GM21786 (cell line): ENCODE results near the gene OPCML.
A peak's percentile ranks its signal among the peaks of the same experiment; 100 is the strongest.
"Not testable (repeated sequence)": the region's sequence is repeated elsewhere in the genome, so short reads cannot be mapped to it uniquely, and the experiment has no call there.

Source experiments
- ATAC-seq: cut with Tn5 transposase; IDR thresholded peaks from one replicate; pipeline ENCODE4 v1.9.1; 2021; ENCODE audit not compliant: unreplicated experiment

Gene OPCML

GRCh38 chr11:132430429-132431062 lies 1101.8 kb downstream of the OPCML start:
- ATAC-seq = no peak

- ATAC-seq = no peak
Observed at GRCh38 chr11:132429685-132430084, 1102.6 kb downstream of the OPCML start.

GRCh38 chr11:132427611-132428010 lies 1104.7 kb downstream of the OPCML start:
- no peak for ATAC-seq

GRCh38 chr11:132424433-132424832 lies 1107.9 kb downstream of the OPCML start:
- no peak for ATAC-seq

GRCh38 chr11:132423266-132423665 lies 1109.0 kb downstream of the OPCML start:
- ATAC-seq = no peak

GRCh38 chr11:132422722-132423121 lies 1109.6 kb downstream of the OPCML start:
- no peak for ATAC-seq

- no peak for ATAC-seq
Observed at GRCh38 chr11:132421555-132421954, 1110.7 kb downstream of the OPCML start.

- ATAC-seq = no peak
Observed at GRCh38 chr11:132414451-132414850, 1117.8 kb downstream of the OPCML start.

- no peak for ATAC-seq
Observed at GRCh38 chr11:132410383-132410782, 1121.9 kb downstream of the OPCML start.

- no peak for ATAC-seq
Observed at GRCh38 chr11:132409573-132410355, 1122.5 kb downstream of the OPCML start.

GRCh38 chr11:132408877-132409276 lies 1123.4 kb downstream of the OPCML start:
- peak; percentile 76 for ATAC-seq

- no peak for ATAC-seq
Observed at GRCh38 chr11:132405728-132406127, 1126.6 kb downstream of the OPCML start.

- ATAC-seq = peak; percentile 88
Observed at GRCh38 chr11:132402071-132402684, 1130.1 kb downstream of the OPCML start.

- ATAC-seq = no peak
Observed at GRCh38 chr11:132396318-132396717, 1136.0 kb downstream of the OPCML start.

GRCh38 chr11:132395434-132395833 lies 1136.9 kb downstream of the OPCML start:
- no peak for ATAC-seq

- ATAC-seq = no peak
Observed at GRCh38 chr11:132379540-132379939, 1152.8 kb downstream of the OPCML start.

- ATAC-seq = no peak
Observed at GRCh38 chr11:132373405-132374143, 1158.7 kb downstream of the OPCML start.

GRCh38 chr11:132370114-132370513 lies 1162.2 kb downstream of the OPCML start:
- ATAC-seq = not testable (repeated sequence)

GRCh38 chr11:132367293-132367692 lies 1165.0 kb downstream of the OPCML start:
- ATAC-seq = no peak

GRCh38 chr11:132365650-132366049 lies 1166.7 kb downstream of the OPCML start:
- ATAC-seq = no peak
